HepG2 (cell line): Measurements from ENCODE around the gene SMCO1. TPM values are rescaled to one million over a fixed set of nuclear protein-coding genes. Genes with fewer than 3 reads are reported as not detected.

Source experiments
- ARID3A ChIP-seq: IDR thresholded peaks from 2 replicates; pipeline ENCODE4 v1.6.1; 2012; ENCODE audit warnings: low read depth, low read length, improper control_type of control experiment
- ELF3 ChIP-seq: IDR thresholded peaks from 2 replicates; pipeline ENCODE4 v1.6.1; 2016; ENCODE audit warnings: missing genetic modification reagents, missing compliant biosample characterization
- GTF3A ChIP-seq: sonication (generic); formaldehyde crosslinking; conservative IDR thresholded peaks from 2 replicates; pipeline ENCODE4 v1.4.0; 2020; ENCODE audit warnings: mild to moderate bottlenecking, missing genetic modification reagents
- HOXA5 ChIP-seq: sonication (generic); formaldehyde crosslinking; IDR thresholded peaks from 2 replicates; pipeline ENCODE4 v1.4.0; 2020; ENCODE audit warnings: missing genetic modification reagents
- JUNB ChIP-seq: sonication (generic); formaldehyde crosslinking; IDR thresholded peaks from 2 replicates; pipeline ENCODE4 v1.8.0; 2022; ENCODE audit warnings: missing genetic modification reagents, mild to moderate bottlenecking, borderline replicate concordance
- KAT7 ChIP-seq: IDR thresholded peaks from 2 replicates; pipeline ENCODE4 v1.6.1; 2018; ENCODE audit warnings: borderline replicate concordance, missing compliant biosample characterization
- KDM5A ChIP-seq: fragments of 200-600 bp; sonication (generic); IDR thresholded peaks from 2 replicates; pipeline ENCODE4 v1.7.0; 2018; ENCODE audit warnings: antibody characterized with exemption, mild to moderate bottlenecking, low read length, borderline replicate concordance
- MYNN ChIP-seq: sonication (generic); formaldehyde crosslinking; IDR thresholded peaks from 2 replicates; pipeline ENCODE4 v1.4.0; 2020; ENCODE audit warnings: mild to moderate bottlenecking, low read depth, missing genetic modification reagents
- POLR2A ChIP-seq, 2 experiments: IDR thresholded peaks; 2 replicates each; pipeline ENCODE4 v1.6.1; 2011; ENCODE audit warnings: low read depth in 2 of 2, low read length in 2 of 2, mild to moderate bottlenecking in 1 of 2, moderate library complexity in 1 of 2; ENCODE audit not compliant: insufficient read depth in 1 of 2
- RNF2 ChIP-seq: fragments of 450-650 bp; conservative IDR thresholded peaks from 2 replicates; pipeline ENCODE4 v1.6.1; 2016; ENCODE audit warnings: low read depth
- SATB2 ChIP-seq: sonication (generic); formaldehyde crosslinking; IDR thresholded peaks from 2 replicates; pipeline ENCODE4 v1.5.0; 2020; ENCODE audit warnings: missing genetic modification reagents
- SNAPC5 ChIP-seq: sonication (generic); formaldehyde crosslinking; IDR thresholded peaks from 2 replicates; pipeline ENCODE4 v1.8.1; 2023; ENCODE audit warnings: mild to moderate bottlenecking, missing genetic modification reagents, borderline replicate concordance
- SPEN ChIP-seq: sonication (generic); formaldehyde crosslinking; IDR thresholded peaks from 2 replicates; pipeline ENCODE4 v1.5.1; 2020; ENCODE audit warnings: low read depth, mild to moderate bottlenecking, missing genetic modification reagents
- ZBTB8A ChIP-seq: sonication (generic); formaldehyde crosslinking; IDR thresholded peaks from 2 replicates; pipeline ENCODE4 v1.4.0; 2020; ENCODE audit warnings: mild to moderate bottlenecking, low read depth, missing genetic modification reagents, borderline replicate concordance
- ZFP62 ChIP-seq: sonication (generic); formaldehyde crosslinking; IDR thresholded peaks from 2 replicates; pipeline ENCODE4 v1.4.0; 2020; ENCODE audit warnings: missing genetic modification reagents
- ZNF260 ChIP-seq: sonication (generic); formaldehyde crosslinking; IDR thresholded peaks from 2 replicates; pipeline ENCODE4 v1.4.0; 2020; ENCODE audit warnings: missing genetic modification reagents, low read depth, mild to moderate bottlenecking, borderline replicate concordance
- ZNF557 ChIP-seq: sonication (generic); formaldehyde crosslinking; IDR thresholded peaks from 2 replicates; pipeline ENCODE4 v1.4.0; 2020; ENCODE audit warnings: missing genetic modification reagents
- ZNF567 ChIP-seq: sonication (generic); formaldehyde crosslinking; IDR thresholded peaks from 2 replicates; pipeline ENCODE4 v1.8.1; 2023; ENCODE audit warnings: mild to moderate bottlenecking, missing genetic modification reagents, borderline replicate concordance
- ZNF660 ChIP-seq: sonication (generic); formaldehyde crosslinking; IDR thresholded peaks from 2 replicates; pipeline ENCODE4 v1.5.1; 2020; ENCODE audit warnings: mild to moderate bottlenecking, low read depth, missing genetic modification reagents, borderline replicate concordance
- polyA plus RNA-seq, 8 experiments: library from polyadenylated mRNA; depleted of rRNA in 3 of 8; stranded (reverse) in 7 of 8; unstranded in 1 of 8; fragments of >200 nt; fragmentation: Illumina TruSeq in 4 of 8; extraction: Trizol in 4 of 8; gene quantifications; 2 replicates each; pipeline versions ENCODE4 v1.2.1 to v1.2.3, GENCODE V29; 2011 to 2016; ENCODE audit warnings: low read depth in 4 of 8, missing spikeins in 1 of 8, mixed read lengths in 1 of 8; ENCODE audit not compliant: insufficient read depth in 1 of 8
- total RNA-seq, 5 experiments: library from RNA; depleted of rRNA; stranded (reverse); fragments of >200 nt; fragmentation: Illumina TruSeq; extraction: Trizol; gene quantifications; 2 replicates each; pipeline ENCODE4 v1.2.3, GENCODE V29; 2016; ENCODE audit warnings: low read depth in 1 of 5
- TF ChIP-seq, protein P1 (sequence below): IDR thresholded peaks from 2 replicates; pipeline ENCODE4 v1.6.1; 2016; ENCODE audit warnings: low read depth
- TF ChIP-seq, protein P2 (sequence below): sonication (generic); formaldehyde crosslinking; IDR thresholded peaks from 2 replicates; pipeline ENCODE4 v1.4.0; 2020; ENCODE audit warnings: missing genetic modification reagents

Gene SMCO1
- total and polyA plus RNA-seq, 2 of the 13 experiments (the other 11 are each of a cell fraction or from before 2014, with no cell fraction given), result not detected

DNA sequence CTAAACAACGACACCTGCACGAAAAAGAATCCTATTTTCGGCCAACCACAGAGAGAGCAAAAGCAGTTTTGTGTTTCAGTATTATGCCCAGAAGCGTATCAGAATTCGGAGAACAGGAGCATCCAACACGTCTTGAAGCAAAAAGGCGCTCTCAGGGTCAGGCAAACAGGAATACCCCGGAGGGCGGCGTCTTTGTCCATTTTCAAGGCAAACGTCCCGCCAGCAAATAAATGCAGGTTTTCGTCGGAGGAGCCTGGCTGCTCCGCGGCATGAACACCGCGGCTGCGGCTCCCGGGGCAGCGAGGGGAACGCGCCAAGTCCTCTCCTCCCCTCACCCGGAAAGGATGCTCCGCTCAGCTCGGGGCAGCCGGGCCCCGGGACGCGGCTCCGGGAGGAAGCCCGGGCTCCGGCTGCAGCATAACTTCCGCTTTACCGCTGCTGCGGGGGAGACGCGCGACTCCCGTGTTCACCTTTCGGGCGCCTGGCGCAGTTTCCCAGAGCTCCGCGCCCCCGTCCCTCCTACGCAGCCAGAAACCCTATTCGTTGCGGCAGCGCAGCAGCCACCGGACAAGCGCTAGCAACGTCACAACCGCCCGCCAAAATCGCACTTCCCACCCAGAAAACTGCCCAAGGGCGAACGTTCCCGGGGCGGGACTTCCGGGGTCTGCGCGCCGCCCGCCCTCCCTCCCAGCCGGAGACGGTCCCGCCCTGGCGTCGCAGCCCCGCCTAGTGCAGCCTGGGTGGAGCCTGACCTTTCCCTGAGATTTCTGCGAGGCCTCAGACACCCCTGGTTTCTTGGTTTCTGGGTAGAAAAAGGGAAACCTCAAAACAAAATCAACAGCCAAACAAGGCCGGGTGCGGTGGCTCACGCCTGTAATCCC, 11.7 kb downstream of the SMCO1 start, which contains the start of gene RNF168 (continued):
- TF ChIP-seq SATB2 (CRISPR knock-in tag), result no peak
- no peak for TF ChIP-seq MYNN (CRISPR knock-in tag)
- TF ChIP-seq JUNB (CRISPR knock-in tag), result no peak
- TF ChIP-seq ARID3A, result no peak
- no peak for TF ChIP-seq HOXA5 (CRISPR knock-in tag)
- peak; percentile 52; the same call in 1 of the 2 replicates for TF ChIP-seq KAT7 (CRISPR knock-in tag)
- TF ChIP-seq ZNF260, result no peak
- peak; percentile 94 for TF ChIP-seq SPEN
- no peak; the same call in 1 of the 2 replicates for TF ChIP-seq ZNF660 (CRISPR knock-in tag)
- TF ChIP-seq ELF3 (CRISPR knock-in tag), result peak; percentile 82
- TF ChIP-seq, protein P1, sequence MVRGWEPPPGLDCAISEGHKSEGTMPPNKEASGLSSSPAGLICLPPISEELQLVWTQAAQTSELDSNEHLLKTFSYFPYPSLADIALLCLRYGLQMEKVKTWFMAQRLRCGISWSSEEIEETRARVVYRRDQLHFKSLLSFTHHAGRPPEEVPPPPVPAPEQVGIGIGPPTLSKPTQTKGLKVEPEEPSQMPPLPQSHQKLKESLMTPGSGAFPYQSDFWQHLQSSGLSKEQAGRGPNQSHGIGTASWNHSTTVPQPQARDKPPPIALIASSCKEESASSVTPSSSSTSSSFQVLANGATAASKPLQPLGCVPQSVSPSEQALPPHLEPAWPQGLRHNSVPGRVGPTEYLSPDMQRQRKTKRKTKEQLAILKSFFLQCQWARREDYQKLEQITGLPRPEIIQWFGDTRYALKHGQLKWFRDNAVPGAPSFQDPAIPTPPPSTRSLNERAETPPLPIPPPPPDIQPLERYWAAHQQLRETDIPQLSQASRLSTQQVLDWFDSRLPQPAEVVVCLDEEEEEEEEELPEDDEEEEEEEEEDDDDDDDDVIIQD (CRISPR knock-in tag), result 0 out of 2 replicates have a peak, but pooled peaks have one; percentile 11
- 0 out of 2 replicates have a peak, but pooled peaks have one; percentile 36 for TF ChIP-seq ZNF557 (CRISPR knock-in tag)
- no peak for TF ChIP-seq ZFP62
- TF ChIP-seq GTF3A (CRISPR knock-in tag), result no peak; the same call in 1 of the 2 replicates
- TF ChIP-seq ZNF567 (CRISPR knock-in tag), result no peak
- TF ChIP-seq, protein P2, sequence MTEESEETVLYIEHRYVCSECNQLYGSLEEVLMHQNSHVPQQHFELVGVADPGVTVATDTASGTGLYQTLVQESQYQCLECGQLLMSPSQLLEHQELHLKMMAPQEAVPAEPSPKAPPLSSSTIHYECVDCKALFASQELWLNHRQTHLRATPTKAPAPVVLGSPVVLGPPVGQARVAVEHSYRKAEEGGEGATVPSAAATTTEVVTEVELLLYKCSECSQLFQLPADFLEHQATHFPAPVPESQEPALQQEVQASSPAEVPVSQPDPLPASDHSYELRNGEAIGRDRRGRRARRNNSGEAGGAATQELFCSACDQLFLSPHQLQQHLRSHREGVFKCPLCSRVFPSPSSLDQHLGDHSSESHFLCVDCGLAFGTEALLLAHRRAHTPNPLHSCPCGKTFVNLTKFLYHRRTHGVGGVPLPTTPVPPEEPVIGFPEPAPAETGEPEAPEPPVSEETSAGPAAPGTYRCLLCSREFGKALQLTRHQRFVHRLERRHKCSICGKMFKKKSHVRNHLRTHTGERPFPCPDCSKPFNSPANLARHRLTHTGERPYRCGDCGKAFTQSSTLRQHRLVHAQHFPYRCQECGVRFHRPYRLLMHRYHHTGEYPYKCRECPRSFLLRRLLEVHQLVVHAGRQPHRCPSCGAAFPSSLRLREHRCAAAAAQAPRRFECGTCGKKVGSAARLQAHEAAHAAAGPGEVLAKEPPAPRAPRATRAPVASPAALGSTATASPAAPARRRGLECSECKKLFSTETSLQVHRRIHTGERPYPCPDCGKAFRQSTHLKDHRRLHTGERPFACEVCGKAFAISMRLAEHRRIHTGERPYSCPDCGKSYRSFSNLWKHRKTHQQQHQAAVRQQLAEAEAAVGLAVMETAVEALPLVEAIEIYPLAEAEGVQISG (CRISPR knock-in tag), result peak; percentile 90
- no peak for TF ChIP-seq RNF2
- TF ChIP-seq SNAPC5, result no peak; the same call in 1 of the 2 replicates
- no peak; the same call in 1 of the 2 replicates for TF ChIP-seq KDM5A
- peak; percentile 89 to 94 for TF ChIP-seq POLR2A (IDR thresholded peaks at IDR 0.05; ENCODE audit: insufficient read depth in 1 of 2, low read depth in 2 of 2, low read length in 2 of 2)
- no peak for TF ChIP-seq ZBTB8A (CRISPR knock-in tag)
